ENCODE data around the gene CNTNAP2. TPM values are rescaled to one million over a fixed set of nuclear protein-coding genes. Genes with fewer than 3 reads are reported as not detected.

Gene CNTNAP2
- total and polyA plus RNA-seq, 4 experiments from 2014 or later: 0.19 to 0.50 (median 0.20) TPM; not detected in 1

DNA sequence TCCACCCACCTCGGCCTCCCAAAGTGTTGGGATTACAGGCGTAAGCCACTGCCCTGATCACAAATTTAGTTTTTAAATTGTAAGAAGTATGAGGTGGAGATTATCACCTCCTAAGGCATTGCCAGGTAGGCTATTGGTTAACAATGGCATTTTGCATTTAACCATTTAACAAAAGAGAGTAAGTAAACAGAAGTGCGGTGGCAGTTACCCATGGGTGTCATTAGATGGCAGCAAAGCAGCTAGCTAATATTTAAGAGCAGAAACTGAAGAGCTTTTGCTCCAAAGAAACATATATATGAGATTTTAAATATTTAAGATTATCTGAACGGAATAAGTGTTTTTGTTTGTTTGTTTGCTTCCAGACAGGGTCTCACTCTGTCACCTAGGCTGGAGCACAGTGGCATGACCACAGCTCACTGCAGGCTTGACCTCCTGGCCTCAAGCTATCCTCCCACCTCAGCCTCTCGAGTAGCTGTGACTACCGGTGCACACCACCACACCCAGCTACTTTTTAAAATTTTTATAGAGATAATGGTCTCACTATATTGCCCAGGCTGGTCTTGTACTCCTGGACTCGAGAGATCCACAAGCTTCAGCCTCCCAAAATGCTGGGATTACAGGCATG lies 2148.4 kb downstream of the CNTNAP2 start:
- Histone ChIP-seq H3K27me3 (ENCODE audit: insufficient read depth, low read length) (no peaks in the 10 kb centered on the region), H3K27ac (ENCODE audit: low read depth, low read length) (no peak overlapping the region), H3K36me3 (ENCODE audit: insufficient read depth, low read length) (no peaks in the 10 kb centered on the region), H3K4me3 (ENCODE audit: low read length in 2 of 2) (no peak overlapping the region), H3K9me3 (ENCODE audit: control insufficient read depth in 1 of 2, low read length in 2 of 2) (no peaks in the 10 kb centered on the region), H3K4me1 (ENCODE audit: insufficient read depth, low read length) (peaks cover 4% of the 10 kb centered on the region)
- Mint-ChIP-seq H3K27me3 (peaks cover 2 to 11% of the 10 kb centered on the region in 2 donors), H3K27ac (peak overlapping the region in 1 of 7 donors; percentile 30), H3K36me3 (no peaks in the 10 kb centered on the region), H3K4me3 (no peak overlapping the region), H3K9me3 (no peaks in the 10 kb centered on the region), H3K4me1 (peaks cover 7 to 9% (median 8%) of the 10 kb centered on the region in 4 donors)
- CTCF ChIA-PET (ENCODE audit: partially characterized antibody): interaction anchor here (0.6 to 6.6 kb wide), 14 partner anchors 10 to 300 kb away, joined by 3 to 41 read pairs (median 3); no protein-coding TSS in a partner anchor
- POLR2A ChIA-PET (ENCODE audit: partially characterized antibody): no interaction called here
- intact Hi-C loops (cut with micrococcal nuclease): loop anchor here (5.0 to 10.0 kb wide), 2 partner anchors 222 to 700 kb away; no protein-coding TSS in a partner anchor
- DNase-seq: peak in 1 of 5 donors; percentile 12

DNA sequence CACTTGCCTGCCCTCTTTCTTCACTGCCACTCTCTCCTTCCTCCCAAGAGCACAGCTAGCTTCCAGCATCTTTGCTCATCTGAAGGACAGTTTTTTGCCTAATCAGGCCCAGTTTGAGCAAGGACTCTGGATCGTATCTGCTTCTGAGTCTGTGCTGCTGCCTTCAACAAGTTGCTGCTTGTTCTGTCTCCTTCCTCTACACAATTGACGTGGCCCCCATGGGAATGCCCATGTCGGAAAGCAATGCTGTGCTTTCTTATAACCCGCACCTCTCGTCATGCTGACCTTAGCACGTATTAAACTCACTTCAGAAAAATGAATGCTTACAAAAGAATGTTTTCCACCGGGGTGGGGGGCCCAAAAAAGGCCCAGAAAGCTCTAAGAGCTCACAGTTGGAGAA lies 2149.3 kb downstream of the CNTNAP2 start:
- Histone ChIP-seq H3K4me1 (ENCODE audit: insufficient read depth, low read length) (peaks cover 4% of the 10 kb centered on the region), H3K27ac (ENCODE audit: low read depth, low read length) (no peak overlapping the region), H3K9me3 (ENCODE audit: control insufficient read depth in 1 of 2, low read length in 2 of 2) (no peaks in the 10 kb centered on the region), H3K27me3 (ENCODE audit: insufficient read depth, low read length) (no peaks in the 10 kb centered on the region), H3K4me3 (ENCODE audit: low read length in 2 of 2) (no peak overlapping the region), H3K36me3 (ENCODE audit: insufficient read depth, low read length) (no peaks in the 10 kb centered on the region)
- H3K4me3 Mint-ChIP-seq: no peak overlapping the region
- no peak for DNase-seq
- H3K9me3 Mint-ChIP-seq: no peaks in the 10 kb centered on the region
- H3K27me3 Mint-ChIP-seq: peaks cover 2 to 11% of the 10 kb centered on the region in 2 donors
- intact Hi-C loops (cut with micrococcal nuclease): loop anchor here (5.0 to 10.0 kb wide), 2 partner anchors 221 to 699 kb away; no protein-coding TSS in a partner anchor
- peaks cover 7 to 9% (median 8%) of the 10 kb centered on the region in 4 donors for H3K4me1 Mint-ChIP-seq
- CTCF ChIA-PET (ENCODE audit: partially characterized antibody): interaction anchor here (0.6 to 6.6 kb wide), 5 partner anchors 9 to 261 kb away, joined by 3 to 41 read pairs (median 7); no protein-coding TSS in a partner anchor
- POLR2A ChIA-PET (ENCODE audit: partially characterized antibody): no interaction called here
- no peak overlapping the region for H3K27ac Mint-ChIP-seq
- no peaks in the 10 kb centered on the region for H3K36me3 Mint-ChIP-seq

DNA sequence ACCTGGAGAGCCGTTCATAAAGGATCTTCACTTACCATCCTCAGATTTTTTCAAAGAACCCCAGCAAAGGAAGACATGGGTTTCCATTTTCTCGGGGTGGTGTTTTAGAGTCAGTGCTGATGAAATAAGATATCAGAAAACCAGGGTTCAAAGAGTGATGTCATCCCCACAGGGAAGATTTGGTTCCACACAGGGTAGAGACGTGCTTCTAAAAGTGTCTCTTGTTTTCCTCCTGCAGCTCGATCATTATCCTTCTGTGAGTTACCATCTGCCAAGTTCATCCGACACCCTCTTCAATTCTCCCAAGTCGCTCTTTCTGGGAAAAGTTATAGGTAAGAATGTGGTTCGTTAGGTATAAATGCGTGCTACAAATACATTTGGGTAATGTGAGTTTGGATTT lies 2150.2 kb downstream of the CNTNAP2 start:
- no peak for DNase-seq
- no peak overlapping the region for H3K4me3 Mint-ChIP-seq
- Histone ChIP-seq H3K4me1 (ENCODE audit: insufficient read depth, low read length) (peaks cover 4% of the 10 kb centered on the region), H3K27me3 (ENCODE audit: insufficient read depth, low read length) (no peaks in the 10 kb centered on the region), H3K9me3 (ENCODE audit: control insufficient read depth in 1 of 2, low read length in 2 of 2) (no peaks in the 10 kb centered on the region), H3K27ac (ENCODE audit: low read depth, low read length) (no peak overlapping the region), H3K36me3 (ENCODE audit: insufficient read depth, low read length) (no peaks in the 10 kb centered on the region), H3K4me3 (ENCODE audit: low read length in 2 of 2) (no peak overlapping the region)
- intact Hi-C loops (cut with micrococcal nuclease): loop anchor here (5.0 to 10.0 kb wide), 2 partner anchors 221 to 698 kb away; no protein-coding TSS in a partner anchor
- peaks cover 7 to 9% (median 8%) of the 10 kb centered on the region in 4 donors for H3K4me1 Mint-ChIP-seq
- no peaks in the 10 kb centered on the region for H3K36me3 Mint-ChIP-seq
- no peaks in the 10 kb centered on the region for H3K9me3 Mint-ChIP-seq
- ChIA-PET POLR2A (ENCODE audit: partially characterized antibody) (no interaction called here), CTCF (ENCODE audit: partially characterized antibody) (no interaction called here)
- H3K27ac Mint-ChIP-seq: no peak overlapping the region
- peaks cover 2 to 10% of the 10 kb centered on the region in 2 donors for H3K27me3 Mint-ChIP-seq

DNA sequence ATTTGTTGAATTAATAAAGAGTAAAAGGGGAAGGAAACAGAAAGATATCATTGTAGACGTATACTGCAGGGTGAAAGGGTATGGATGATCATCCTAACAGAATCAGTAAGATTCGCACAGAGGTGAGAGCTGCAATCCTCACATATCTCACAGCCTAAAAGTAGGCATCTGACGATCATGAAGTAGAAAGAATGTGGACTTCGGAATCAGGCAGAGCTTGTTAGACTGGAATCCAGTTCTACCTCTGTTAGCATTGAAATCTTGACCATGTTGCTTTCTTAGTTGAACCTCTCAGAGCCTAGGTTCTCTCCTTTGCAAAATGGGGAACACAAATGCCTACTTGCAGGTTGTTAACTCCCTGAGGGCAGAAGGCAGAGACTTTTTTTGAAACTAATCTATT lies 2154.0 kb downstream of the CNTNAP2 start:
- H3K27ac ChIP-seq (ENCODE audit: low read depth, low read length): no peak overlapping the region
- Mint-ChIP-seq H3K9me3 (peaks cover 0 to 2% (median 0%) of the 10 kb centered on the region in 8 donors), H3K4me3 (no peak overlapping the region), H3K36me3 (no peaks in the 10 kb centered on the region), H3K27me3 (peaks cover 0 to 12% of the 10 kb centered on the region in 2 donors), H3K4me1 (no peaks in the 10 kb centered on the region), H3K27ac (no peak overlapping the region)
- CTCF ChIA-PET (ENCODE audit: partially characterized antibody): interaction anchor here (2.0 kb wide), 1 partner anchor 9 kb away, joined by 10 read pairs; no protein-coding TSS in a partner anchor
- intact Hi-C loops (cut with micrococcal nuclease): no loop called here
- no peak for DNase-seq
- H3K36me3 ChIP-seq (ENCODE audit: insufficient read depth, low read length): no peaks in the 10 kb centered on the region
- no peak overlapping the region for H3K4me3 ChIP-seq (ENCODE audit: low read length in 2 of 2)
- POLR2A ChIA-PET (ENCODE audit: partially characterized antibody): no interaction called here
- no peaks in the 10 kb centered on the region for H3K27me3 ChIP-seq (ENCODE audit: insufficient read depth, low read length)
- H3K9me3 ChIP-seq (ENCODE audit: control insufficient read depth in 1 of 2, low read length in 2 of 2): no peaks in the 10 kb centered on the region
- H3K4me1 ChIP-seq (ENCODE audit: insufficient read depth, low read length): no peaks in the 10 kb centered on the region

DNA sequence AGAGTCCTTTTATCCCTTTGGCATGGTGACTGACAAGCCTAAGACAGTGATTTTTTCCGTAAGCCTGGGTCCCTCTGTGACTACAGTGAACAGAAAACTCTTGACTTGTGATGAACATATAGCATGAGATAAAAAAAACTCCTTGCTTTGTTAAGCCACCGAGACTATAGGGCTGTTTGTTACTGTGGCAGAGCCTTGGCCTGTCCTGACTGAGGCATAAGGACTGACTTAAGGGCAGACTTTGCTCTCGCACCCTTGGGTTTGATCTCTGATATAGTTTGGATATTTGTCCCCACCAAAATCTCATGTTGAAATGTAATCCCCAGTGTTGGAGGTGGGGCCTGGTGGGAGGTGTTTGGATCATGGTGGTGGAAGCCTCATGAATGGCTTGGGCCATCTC lies 2157.5 kb downstream of the CNTNAP2 start:
- DNase-seq: no peak
- CTCF ChIA-PET (ENCODE audit: partially characterized antibody): interaction anchor here (5.6 kb wide), 1 partner anchor 11 kb away, joined by 41 read pairs; no protein-coding TSS in a partner anchor
- no peaks in the 10 kb centered on the region for H3K9me3 ChIP-seq (ENCODE audit: control insufficient read depth in 1 of 2, low read length in 2 of 2)
- H3K4me1 ChIP-seq (ENCODE audit: insufficient read depth, low read length): peaks cover 4% of the 10 kb centered on the region
- intact Hi-C loops (cut with micrococcal nuclease): no loop called here
- H3K27ac Mint-ChIP-seq: no peak overlapping the region
- no peak overlapping the region for H3K27ac ChIP-seq (ENCODE audit: low read depth, low read length)
- H3K4me1 Mint-ChIP-seq: peaks cover 0 to 8% (median 3%) of the 10 kb centered on the region in 4 donors
- peaks cover 0 to 12% of the 10 kb centered on the region in 2 donors for H3K27me3 Mint-ChIP-seq
- no peaks in the 10 kb centered on the region for H3K36me3 ChIP-seq (ENCODE audit: insufficient read depth, low read length)
- H3K27me3 ChIP-seq (ENCODE audit: insufficient read depth, low read length): no peaks in the 10 kb centered on the region
- POLR2A ChIA-PET (ENCODE audit: partially characterized antibody): no interaction called here
- no peaks in the 10 kb centered on the region for H3K36me3 Mint-ChIP-seq
- H3K4me3 ChIP-seq (ENCODE audit: low read length in 2 of 2): no peak overlapping the region
- no peak overlapping the region for H3K4me3 Mint-ChIP-seq
- H3K9me3 Mint-ChIP-seq: peaks cover 0 to 4% (median 0%) of the 10 kb centered on the region in 8 donors

DNA sequence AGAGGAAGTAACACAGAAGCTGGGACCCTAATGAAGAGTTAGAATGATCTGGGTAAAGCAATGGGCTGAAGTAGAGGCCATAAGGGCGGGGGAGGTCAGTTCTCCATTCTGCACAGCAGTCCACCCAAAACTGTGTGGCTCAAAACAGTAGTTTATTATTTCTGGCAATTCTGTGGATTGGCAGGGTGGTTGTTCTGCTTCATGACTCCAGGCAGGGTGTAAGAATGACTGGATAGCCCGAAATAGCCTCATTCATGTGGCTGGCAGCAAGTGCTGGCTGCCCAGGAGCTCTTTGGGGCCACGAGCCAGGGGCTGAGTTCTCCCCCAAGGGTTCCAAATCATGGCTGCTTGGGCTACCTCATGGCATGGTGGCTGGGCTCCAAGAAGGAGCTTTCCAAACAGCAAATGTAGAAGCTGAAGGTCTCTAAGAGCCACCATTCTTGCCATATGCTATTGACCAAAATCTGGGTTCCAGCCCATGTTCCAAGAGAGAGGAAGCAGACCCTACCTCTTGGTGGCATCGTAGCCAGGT lies 2158.8 kb downstream of the CNTNAP2 start:
- H3K9me3 Mint-ChIP-seq: peaks cover 0 to 4% (median 0%) of the 10 kb centered on the region in 8 donors
- H3K4me3 Mint-ChIP-seq: peak overlapping the region in 1 of 8 donors; percentile 13
- no peaks in the 10 kb centered on the region for H3K9me3 ChIP-seq (ENCODE audit: control insufficient read depth in 1 of 2, low read length in 2 of 2)
- H3K27me3 Mint-ChIP-seq: peaks cover 0 to 13% of the 10 kb centered on the region in 2 donors
- H3K4me1 Mint-ChIP-seq: peaks cover 0 to 8% (median 3%) of the 10 kb centered on the region in 4 donors
- DNase-seq: no peak
- H3K27ac ChIP-seq (ENCODE audit: low read depth, low read length): no peak overlapping the region
- H3K36me3 Mint-ChIP-seq: no peaks in the 10 kb centered on the region
- intact Hi-C loops (cut with micrococcal nuclease): no loop called here
- no peaks in the 10 kb centered on the region for H3K36me3 ChIP-seq (ENCODE audit: insufficient read depth, low read length)
- ChIA-PET POLR2A (ENCODE audit: partially characterized antibody) (no interaction called here), CTCF (ENCODE audit: partially characterized antibody) (interaction anchor here (1.2 to 5.6 kb wide), 2 partner anchors 13 to 33 kb away, joined by 3 to 41 read pairs; no protein-coding TSS in a partner anchor)
- no peak overlapping the region for H3K4me3 ChIP-seq (ENCODE audit: low read length in 2 of 2)
- peaks cover 4% of the 10 kb centered on the region for H3K4me1 ChIP-seq (ENCODE audit: insufficient read depth, low read length)
- H3K27me3 ChIP-seq (ENCODE audit: insufficient read depth, low read length): no peaks in the 10 kb centered on the region
- H3K27ac Mint-ChIP-seq: no peak overlapping the region

DNA sequence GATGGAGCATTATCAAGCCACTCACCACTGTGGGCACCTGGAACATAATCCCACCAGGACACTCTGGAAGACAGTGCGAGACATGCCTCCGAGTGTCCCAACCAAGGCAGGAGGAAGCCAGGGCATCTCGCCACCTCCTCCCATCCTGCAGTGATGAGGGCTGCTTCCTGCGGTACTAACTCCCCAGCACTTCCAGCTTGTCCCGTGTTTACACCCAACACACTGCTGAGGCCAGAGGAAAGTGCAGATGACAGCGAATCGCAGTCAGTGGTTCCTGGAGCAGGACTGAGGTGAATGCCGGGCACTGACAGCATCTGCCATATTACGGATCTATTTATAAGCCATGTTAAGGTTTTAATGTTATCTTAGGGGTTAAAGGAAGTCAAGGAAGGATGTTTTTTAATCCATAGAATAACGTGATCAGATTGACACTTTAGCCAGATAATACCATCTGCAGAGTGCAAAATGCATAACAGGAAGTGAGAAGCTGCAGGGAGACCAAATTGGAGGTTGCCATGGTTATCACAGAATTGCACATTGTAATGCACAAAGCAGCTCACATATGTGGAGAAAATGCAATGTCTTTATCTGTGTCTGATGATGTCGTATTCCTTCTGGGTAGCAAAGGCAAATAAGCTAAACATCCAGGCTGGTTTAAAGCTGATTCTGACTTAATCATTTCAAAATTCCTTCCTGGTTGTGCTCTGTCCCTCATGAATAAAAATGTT lies 2159.9 kb downstream of the CNTNAP2 start:
- Mint-ChIP-seq H3K4me1 (peaks cover 0 to 8% (median 3%) of the 10 kb centered on the region in 4 donors), H3K27me3 (peaks cover 0 to 13% of the 10 kb centered on the region in 2 donors), H3K27ac (no peak overlapping the region), H3K36me3 (no peaks in the 10 kb centered on the region), H3K9me3 (peaks cover 0 to 4% (median 0%) of the 10 kb centered on the region in 8 donors), H3K4me3 (no peak overlapping the region)
- intact Hi-C loops (cut with micrococcal nuclease): no loop called here
- CTCF ChIA-PET (ENCODE audit: partially characterized antibody): interaction anchor here (1.2 to 5.6 kb wide), 2 partner anchors 14 to 34 kb away, joined by 3 to 41 read pairs; no protein-coding TSS in a partner anchor
- POLR2A ChIA-PET (ENCODE audit: partially characterized antibody): interaction anchor here (2.0 kb wide), 1 partner anchor 28 kb away, joined by 8 read pairs; no protein-coding TSS in a partner anchor
- peak in 1 of 5 donors; percentile 8 for DNase-seq
- peaks cover 4% of the 10 kb centered on the region for H3K4me1 ChIP-seq (ENCODE audit: insufficient read depth, low read length)
- H3K9me3 ChIP-seq (ENCODE audit: control insufficient read depth in 1 of 2, low read length in 2 of 2): no peaks in the 10 kb centered on the region
- no peaks in the 10 kb centered on the region for H3K27me3 ChIP-seq (ENCODE audit: insufficient read depth, low read length)
- H3K27ac ChIP-seq (ENCODE audit: low read depth, low read length): no peak overlapping the region
- H3K4me3 ChIP-seq (ENCODE audit: low read length in 2 of 2): no peak overlapping the region
- H3K36me3 ChIP-seq (ENCODE audit: insufficient read depth, low read length): no peaks in the 10 kb centered on the region
